SIG-M5 treated with dmso at 0.1 percent for 504 hours (cell line): ENCODE measurements around the gene SIGLEC9.

Source experiments
- DNase-seq: peaks from one replicate; lab custom pipeline; 2025; ENCODE audit not compliant: unreplicated experiment; lab: John Stamatoyannopoulos, UW

SIGLEC9 gene

GRCh38 chr19:51124729-51125128 lies at the start of gene SIGLEC9:
SIGLEC9 (plus strand) TSS chr19:51124906; CDS start chr19:51124975, 69 bp downstream.
- no peak for DNase-seq

GRCh38 chr19:51075998-51076397 lies 48.7 kb upstream of the SIGLEC9 start:
- DNase-seq = no peak

GRCh38 chr19:51076631-51077213 lies 48.0 kb upstream of the SIGLEC9 start:
- DNase-seq = no peak

GRCh38 chr19:51078104-51078503 lies 46.6 kb upstream of the SIGLEC9 start:
- DNase-seq = no peak

- DNase-seq = no peak
These were observed 46.0 kb upstream of the SIGLEC9 start for GRCh38 chr19:51078731-51079130.

GRCh38 chr19:51079481-51080110 lies 45.1 kb upstream of the SIGLEC9 start:
- no peak for DNase-seq

GRCh38 chr19:51081476-51081875 lies 43.2 kb upstream of the SIGLEC9 start:
- no peak for DNase-seq

- DNase-seq = no peak
These were observed 42.1 kb upstream of the SIGLEC9 start, which contains the start of gene KLK14 for GRCh38 chr19:51082611-51083010. KLK14 (minus strand) TSS chr19:51082887; CDS start chr19:51082614, 273 bp downstream.

GRCh38 chr19:51083181-51083580 lies 41.5 kb upstream of the SIGLEC9 start:
- DNase-seq = no peak

GRCh38 chr19:51083783-51084182 lies 40.9 kb upstream of the SIGLEC9 start:
- DNase-seq = no peak

- no peak for DNase-seq
These were observed 40.2 kb upstream of the SIGLEC9 start for GRCh38 chr19:51084505-51084904.

- no peak for DNase-seq
These were observed 38.4 kb upstream of the SIGLEC9 start for GRCh38 chr19:51086153-51086850.

GRCh38 chr19:51089786-51090185 lies 34.9 kb upstream of the SIGLEC9 start:
- no peak for DNase-seq

GRCh38 chr19:51090471-51090870 lies 34.2 kb upstream of the SIGLEC9 start:
- no peak for DNase-seq

GRCh38 chr19:51091126-51091525 lies 33.6 kb upstream of the SIGLEC9 start:
- DNase-seq = no peak

- DNase-seq = no peak
These were observed 32.5 kb upstream of the SIGLEC9 start for GRCh38 chr19:51091895-51092873.

- no peak for DNase-seq
These were observed 31.6 kb upstream of the SIGLEC9 start for GRCh38 chr19:51093101-51093500.

GRCh38 chr19:51093510-51094345 lies 31.0 kb upstream of the SIGLEC9 start:
- no peak for DNase-seq

- no peak for DNase-seq
These were observed 29.9 kb upstream of the SIGLEC9 start for GRCh38 chr19:51094696-51095279.
